Esophagus squamous epithelium (tissue), 5 donors: ENCODE results near the gene ARMS2. TPM values are rescaled to one million over a fixed set of nuclear protein-coding genes. Genes with fewer than 3 reads are reported as not detected.

Experiments used
- DNase-seq: peaks from one replicate; lab custom pipeline; 2025; lab: John Stamatoyannopoulos, UW
- H3K27ac ChIP-seq, 4 donors: fragments of 200-600 bp; sonication (generic); one replicate each; pipeline ENCODE4 v1.5.1; 2016 to 2019; ENCODE audit warnings: mild to moderate bottlenecking in 1 of 4
- H3K27me3 ChIP-seq, 4 donors: fragments of 200-600 bp; sonication (generic); 1 replicate in 3 of 4; 2 replicates in 1 of 4; pipeline versions ENCODE4 v1.5.1 to v1.6.0; 2017 to 2021; ENCODE audit warnings: antibody characterized with exemption in 1 of 4
- H3K36me3 ChIP-seq, 3 donors: fragments of 200-600 bp; sonication (generic); one replicate each; pipeline ENCODE4 v1.5.1; 2016 to 2019
- H3K4me1 ChIP-seq, 3 donors: fragments of 200-600 bp; sonication (generic); one replicate each; pipeline ENCODE4 v1.5.1; 2017 to 2019
- H3K4me3 ChIP-seq, 4 donors: fragments of 200-600 bp; sonication (generic); 1 replicate in 3 of 4; 2 replicates in 1 of 4; pipeline ENCODE4 v1.5.1; 2016 to 2019; ENCODE audit warnings: mild to moderate bottlenecking in 2 of 4, moderate library complexity in 1 of 4
- H3K9me3 ChIP-seq, 3 donors: fragments of 200-600 bp; sonication (generic); one replicate each; pipeline ENCODE4 v1.5.1; 2016 to 2019
- CTCF ChIP-seq, 6 experiments: fragments of 450-650 bp in 4 of 6; fragments of 200-600 bp in 2 of 6; sonication (generic) in 2 of 6; IDR thresholded peaks; one replicate each; pipeline ENCODE4 v1.5.1; 2016 to 2019; ENCODE audit warnings: antibody characterized with exemption in 6 of 6, mild to moderate bottlenecking in 4 of 6, moderate library complexity in 4 of 6
- POLR2A ChIP-seq, 4 donors: fragments of 450-650 bp; IDR thresholded peaks; one replicate each; pipeline ENCODE4 v1.6.1; 2017; ENCODE audit warnings: antibody characterized with exemption in 4 of 4, mild to moderate bottlenecking in 4 of 4, moderate library complexity in 3 of 4
- WGBS, 2 donors: methylation state at CpG; one replicate each; pipeline ENCODE4 v1.1.5; 2018; 5-methylcytosine and 5-hydroxymethylcytosine counted together
- intact Hi-C: fragments of 100-400 bp; cut with DNase I; formaldehyde crosslinking; loops from one replicate; pipeline ENCODE4 v1.15.0; 2022
- total RNA-seq, 4 donors: library from RNA; depleted of rRNA; stranded (reverse); fragments of >200 nt; gene quantifications; one replicate each; pipeline ENCODE4 v1.1.0, GENCODE V29; 2016
- donor health status: DM: yes; HTN: yes; CAD: no.

Gene ARMS2
- total RNA-seq, 4 donors from 2014 or later = not detected

- H3K9me3 ChIP-seq = no peaks in the 10 kb centered on the region
- peak overlapping the region; percentile 40 to 80 (median 73) for H3K27ac ChIP-seq
- no peak for DNase-seq
- no peaks in the 10 kb centered on the region for H3K36me3 ChIP-seq
- H3K4me3 ChIP-seq = no peak overlapping the region
- TF ChIP-seq POLR2A (IDR thresholded peaks at IDR 0.05) (no peak), CTCF (IDR thresholded peaks at IDR 0.05) (no peak)
- 40 to 60% methylated on average over 1 of the region's 20 CpGs for WGBS, 2 donors
- peaks cover 14 to 83% (median 49%) of the 10 kb centered on the region in 3 donors for H3K4me1 ChIP-seq
- intact Hi-C loops = no loop called here
- H3K27me3 ChIP-seq = peaks cover 0 to 36% (median 0%) of the 10 kb centered on the region in 4 donors
Measured at GRCh38 chr10:122494173-122494820, 39.8 kb downstream of the ARMS2 start.

- TF ChIP-seq POLR2A (IDR thresholded peaks at IDR 0.05) = no peak
- TF ChIP-seq CTCF (IDR thresholded peaks at IDR 0.05) = no peak
- DNase-seq = no peak
- WGBS, 2 donors = 68 to 69% methylated on average over 4 of the region's 14 CpGs
- Histone ChIP-seq H3K36me3 (no peaks in the 10 kb centered on the region), H3K4me1 (peaks cover 19 to 83% (median 52%) of the 10 kb centered on the region in 3 donors), H3K27me3 (peaks cover 0 to 36% (median 0%) of the 10 kb centered on the region in 4 donors), H3K27ac (peak overlapping the region; percentile 40 to 80 (median 73)), H3K4me3 (no peak overlapping the region), H3K9me3 (no peaks in the 10 kb centered on the region)
- intact Hi-C loops = no loop called here
Measured at GRCh38 chr10:122494833-122495232, 40.4 kb downstream of the ARMS2 start.

GRCh38 chr10:122495406-122496340, 41.2 kb downstream of the ARMS2 start:
- H3K4me1 ChIP-seq = peaks cover 22 to 83% (median 52%) of the 10 kb centered on the region in 3 donors
- H3K9me3 ChIP-seq = no peaks in the 10 kb centered on the region
- no peak for DNase-seq

GRCh38 chr10:122497241-122497640, 42.8 kb downstream of the ARMS2 start:
- no peak for TF ChIP-seq POLR2A (IDR thresholded peaks at IDR 0.05)
- TF ChIP-seq CTCF (IDR thresholded peaks at IDR 0.05) = no peak
- Histone ChIP-seq H3K27me3 (peaks cover 0 to 16% (median 0%) of the 10 kb centered on the region in 4 donors), H3K4me1 (peaks cover 22 to 67% (median 46%) of the 10 kb centered on the region in 3 donors), H3K36me3 (no peaks in the 10 kb centered on the region), H3K9me3 (no peaks in the 10 kb centered on the region), H3K4me3 (no peak overlapping the region), H3K27ac (no peak overlapping the region)
- no peak for DNase-seq
- intact Hi-C loops = no loop called here
- 89 to 95% methylated on average over 2 of the region's 2 CpGs for WGBS, 2 donors

More at GRCh38 chr10:122495406-122496340, 41.2 kb downstream of the ARMS2 start:
- TF ChIP-seq POLR2A (IDR thresholded peaks at IDR 0.05) (no peak), CTCF (IDR thresholded peaks at IDR 0.05) (no peak)
- WGBS, 2 donors = 37 to 39% methylated on average over 12 of the region's 12 CpGs
- peaks cover 0 to 32% (median 0%) of the 10 kb centered on the region in 4 donors for H3K27me3 ChIP-seq
- H3K27ac ChIP-seq = peak overlapping the region; percentile 40 to 82 (median 73)
- no peaks in the 10 kb centered on the region for H3K36me3 ChIP-seq
- H3K4me3 ChIP-seq = no peak overlapping the region
- intact Hi-C loops = no loop called here
